Measurements from ENCODE around the gene MAGEA11. TPM values are rescaled to one million over a fixed set of nuclear protein-coding genes. Genes with fewer than 3 reads are reported as not detected.
"Not testable (repeated sequence)": the region's sequence is repeated elsewhere in the genome, so short reads cannot be mapped to it uniquely, and the experiment has no call there.

Gene MAGEA11
- total RNA-seq, 4 donors from 2014 or later = 0.30 to 0.44 TPM; not detected in 2

DNA sequence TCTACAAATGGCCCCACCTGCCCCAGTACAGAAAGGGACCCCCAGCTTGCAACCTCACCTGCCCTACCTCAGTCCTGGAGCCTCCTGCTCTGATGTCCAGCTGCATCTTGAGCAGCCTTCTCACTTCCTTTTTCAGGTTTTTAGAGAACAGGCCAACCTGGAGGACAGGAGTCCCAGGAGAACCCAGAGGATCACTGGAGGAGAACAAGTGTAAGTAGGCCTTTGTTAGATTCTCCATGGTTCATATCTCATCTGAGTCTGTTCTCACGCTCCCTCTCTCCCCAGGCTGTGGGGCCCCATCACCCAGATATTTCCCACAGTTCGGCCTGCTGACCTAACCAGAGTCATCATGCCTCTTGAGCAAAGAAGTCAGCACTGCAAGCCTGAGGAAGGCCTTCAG, 3.6 kb downstream of the MAGEA11 start:
- Histone ChIP-seq H3K4me3 (no peak overlapping the region), H3K9me3 (no peaks in the 10 kb centered on the region), H3K27me3 (no peaks in the 10 kb centered on the region), H3K36me3 (no peaks in the 10 kb centered on the region), H3K4me1 (no peaks in the 10 kb centered on the region), H3K27ac (no peak overlapping the region)
- intact Hi-C loops (cut with DNase I) = no loop called here
- 37% methylated on average over 2 of the region's 2 CpGs; no CpG with 5 or more reads in 1 of the 2 donors for WGBS, 2 donors
- no peak for DNase-seq
- TF ChIP-seq POLR2A (IDR thresholded peaks at IDR 0.05) = no peak
- TF ChIP-seq, protein P1, sequence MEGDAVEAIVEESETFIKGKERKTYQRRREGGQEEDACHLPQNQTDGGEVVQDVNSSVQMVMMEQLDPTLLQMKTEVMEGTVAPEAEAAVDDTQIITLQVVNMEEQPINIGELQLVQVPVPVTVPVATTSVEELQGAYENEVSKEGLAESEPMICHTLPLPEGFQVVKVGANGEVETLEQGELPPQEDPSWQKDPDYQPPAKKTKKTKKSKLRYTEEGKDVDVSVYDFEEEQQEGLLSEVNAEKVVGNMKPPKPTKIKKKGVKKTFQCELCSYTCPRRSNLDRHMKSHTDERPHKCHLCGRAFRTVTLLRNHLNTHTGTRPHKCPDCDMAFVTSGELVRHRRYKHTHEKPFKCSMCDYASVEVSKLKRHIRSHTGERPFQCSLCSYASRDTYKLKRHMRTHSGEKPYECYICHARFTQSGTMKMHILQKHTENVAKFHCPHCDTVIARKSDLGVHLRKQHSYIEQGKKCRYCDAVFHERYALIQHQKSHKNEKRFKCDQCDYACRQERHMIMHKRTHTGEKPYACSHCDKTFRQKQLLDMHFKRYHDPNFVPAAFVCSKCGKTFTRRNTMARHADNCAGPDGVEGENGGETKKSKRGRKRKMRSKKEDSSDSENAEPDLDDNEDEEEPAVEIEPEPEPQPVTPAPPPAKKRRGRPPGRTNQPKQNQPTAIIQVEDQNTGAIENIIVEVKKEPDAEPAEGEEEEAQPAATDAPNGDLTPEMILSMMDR (IDR thresholded peaks at IDR 0.05) = no peak

DNA sequence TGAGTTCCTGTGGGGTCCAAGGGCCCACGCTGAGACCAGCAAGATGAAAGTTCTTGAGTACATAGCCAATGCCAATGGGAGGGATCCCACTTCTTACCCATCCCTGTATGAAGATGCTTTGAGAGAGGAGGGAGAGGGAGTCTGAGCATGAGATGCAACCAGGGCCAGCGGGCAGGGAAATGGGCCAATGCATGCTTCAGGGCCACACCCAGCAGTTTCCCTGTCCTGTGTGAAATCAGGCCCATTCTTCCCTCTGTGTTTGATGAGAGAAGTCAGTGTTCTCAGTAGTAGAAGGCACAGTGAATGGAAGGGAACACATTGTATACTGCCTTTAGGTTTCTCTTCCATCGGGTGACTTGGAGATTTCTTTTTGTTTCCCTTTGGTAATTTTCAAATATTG, 4.8 kb downstream of the MAGEA11 start:
- Histone ChIP-seq H3K4me1 (no peaks in the 10 kb centered on the region), H3K4me3 (no peak overlapping the region), H3K36me3 (no peaks in the 10 kb centered on the region), H3K27me3 (no peaks in the 10 kb centered on the region), H3K9me3 (no peaks in the 10 kb centered on the region), H3K27ac (no peak overlapping the region)
- TF ChIP-seq POLR2A (IDR thresholded peaks at IDR 0.05) = no peak
- TF ChIP-seq, protein P1 (IDR thresholded peaks at IDR 0.05) = no peak
- 83 to 86% methylated on average over 1 to 2 of the region's 3 CpGs for WGBS, 2 donors
- intact Hi-C loops (cut with DNase I) = no loop called here
- DNase-seq = no peak

GRCh38 chrX:149717803-149718202, 5.9 kb downstream of the MAGEA11 start:
- Histone ChIP-seq H3K9me3 (no peaks in the 10 kb centered on the region), H3K27me3 (no peaks in the 10 kb centered on the region), H3K4me3 (no peak overlapping the region), H3K27ac (no peak overlapping the region), H3K36me3 (no peaks in the 10 kb centered on the region), H3K4me1 (no peaks in the 10 kb centered on the region)
- no peak for DNase-seq
- no peak for TF ChIP-seq POLR2A (IDR thresholded peaks at IDR 0.05)
- TF ChIP-seq, protein P1 (IDR thresholded peaks at IDR 0.05) = no peak
- 61 to 69% methylated on average over 5 of the region's 5 CpGs for WGBS, 2 donors
- intact Hi-C loops (cut with DNase I) = no loop called here

DNA sequence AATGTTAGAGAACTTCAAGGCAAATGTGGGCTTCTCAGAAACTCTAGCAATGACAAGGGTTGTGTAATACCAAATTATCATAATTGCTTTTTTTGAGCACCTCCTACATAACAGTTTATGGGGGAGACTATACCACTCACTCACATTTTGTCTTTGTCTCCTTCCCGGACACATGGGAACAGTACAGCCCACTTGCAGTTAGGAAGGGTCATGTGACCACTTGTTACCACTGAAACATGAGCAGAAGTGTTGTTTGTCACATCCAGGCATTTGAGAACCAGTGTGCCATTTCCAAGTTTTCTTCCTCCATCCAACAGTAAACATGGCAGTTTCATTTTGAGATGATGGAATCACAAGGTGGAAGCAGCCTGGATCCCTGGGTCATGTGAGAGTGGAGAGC, 6.9 kb downstream of the MAGEA11 start:
- no peak for TF ChIP-seq POLR2A (IDR thresholded peaks at IDR 0.05)
- TF ChIP-seq, protein P1 (IDR thresholded peaks at IDR 0.05) = no peak
- Histone ChIP-seq H3K4me1 (no peaks in the 10 kb centered on the region), H3K9me3 (no peaks in the 10 kb centered on the region), H3K27me3 (no peaks in the 10 kb centered on the region), H3K36me3 (no peaks in the 10 kb centered on the region), H3K27ac (no peak overlapping the region), H3K4me3 (no peak overlapping the region)
- intact Hi-C loops (cut with DNase I) = no loop called here
- WGBS, 2 donors = 28 to 60% methylated on average over 1 of the region's 1 CpG
- no peak for DNase-seq

- H3K4me1 ChIP-seq = no peaks in the 10 kb centered on the region
- intact Hi-C loops (cut with DNase I) = no loop called here
- WGBS, 2 donors = 67 to 78% methylated on average over 8 to 19 of the region's 19 CpGs
These were observed 8.3 kb downstream of the MAGEA11 start for GRCh38 chrX:149720021-149720689.

DNA sequence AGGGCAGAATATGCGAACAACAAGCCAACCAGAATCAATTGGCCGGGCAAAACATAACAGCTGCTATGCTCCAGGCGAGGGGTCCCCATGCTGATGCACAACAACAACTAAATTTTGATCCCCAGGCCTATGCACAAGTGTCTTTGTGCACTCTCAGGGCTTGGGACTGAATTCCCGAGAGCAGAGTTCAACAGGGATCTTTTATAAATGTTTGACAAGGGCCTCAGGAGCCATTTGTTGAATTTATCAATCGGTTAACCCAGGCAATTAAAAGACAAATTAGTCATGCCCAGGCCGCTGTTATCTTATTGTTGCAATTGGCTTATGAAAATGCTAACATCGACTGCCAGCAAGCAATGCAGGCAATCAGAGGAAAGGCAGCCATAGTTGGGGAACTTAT, 9.4 kb downstream of the MAGEA11 start:
- 73 to 89% methylated on average over 5 to 7 of the region's 7 CpGs for WGBS, 2 donors
- H3K9me3 ChIP-seq; H3K27me3 ChIP-seq; H3K4me3 ChIP-seq; H3K36me3 ChIP-seq; DNase-seq; H3K27ac ChIP-seq; H3K4me1 ChIP-seq; intact Hi-C loops (cut with DNase I): not testable (repeated sequence)

More at GRCh38 chrX:149720021-149720689, 8.3 kb downstream of the MAGEA11 start:
- H3K27me3 ChIP-seq = no peaks in the 10 kb centered on the region
- no peak overlapping the region for H3K27ac ChIP-seq
- H3K4me3 ChIP-seq = no peak overlapping the region
- no peak for TF ChIP-seq POLR2A (IDR thresholded peaks at IDR 0.05)
- TF ChIP-seq, protein P1 (IDR thresholded peaks at IDR 0.05) = no peak
- no peak for DNase-seq
- H3K36me3 ChIP-seq = no peaks in the 10 kb centered on the region
- H3K9me3 ChIP-seq = no peaks in the 10 kb centered on the region

Data from esophagus squamous epithelium (tissue), 5 donors.